ENCODE data around the gene GNPNAT1.

GRCh38 chr14:52733824-52734223 is 57.6 kb downstream of the GNPNAT1 start:
- no peak for TF ChIP-seq EZH2 (IDR thresholded peaks at IDR 0.05; ENCODE audit: borderline replicate concordance, low read depth, low read length, poor library complexity, severe bottlenecking)
- TF ChIP-seq, protein P1, sequence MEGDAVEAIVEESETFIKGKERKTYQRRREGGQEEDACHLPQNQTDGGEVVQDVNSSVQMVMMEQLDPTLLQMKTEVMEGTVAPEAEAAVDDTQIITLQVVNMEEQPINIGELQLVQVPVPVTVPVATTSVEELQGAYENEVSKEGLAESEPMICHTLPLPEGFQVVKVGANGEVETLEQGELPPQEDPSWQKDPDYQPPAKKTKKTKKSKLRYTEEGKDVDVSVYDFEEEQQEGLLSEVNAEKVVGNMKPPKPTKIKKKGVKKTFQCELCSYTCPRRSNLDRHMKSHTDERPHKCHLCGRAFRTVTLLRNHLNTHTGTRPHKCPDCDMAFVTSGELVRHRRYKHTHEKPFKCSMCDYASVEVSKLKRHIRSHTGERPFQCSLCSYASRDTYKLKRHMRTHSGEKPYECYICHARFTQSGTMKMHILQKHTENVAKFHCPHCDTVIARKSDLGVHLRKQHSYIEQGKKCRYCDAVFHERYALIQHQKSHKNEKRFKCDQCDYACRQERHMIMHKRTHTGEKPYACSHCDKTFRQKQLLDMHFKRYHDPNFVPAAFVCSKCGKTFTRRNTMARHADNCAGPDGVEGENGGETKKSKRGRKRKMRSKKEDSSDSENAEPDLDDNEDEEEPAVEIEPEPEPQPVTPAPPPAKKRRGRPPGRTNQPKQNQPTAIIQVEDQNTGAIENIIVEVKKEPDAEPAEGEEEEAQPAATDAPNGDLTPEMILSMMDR (conservative IDR thresholded peaks at IDR 0.05; ENCODE audit: low read depth, low read length), result no peak

All from A673 (cell line).